HUES64 (cell line): Measurements from ENCODE around the gene FRAT1.

ENCODE experiments used
- H3K27ac ChIP-seq: 2 replicates; pipeline ENCODE4 v1.7.0; 2013; ENCODE audit warnings: low read depth, low read length, inconsistent platforms
- H3K27me3 ChIP-seq: 2 replicates; pipeline ENCODE4 v1.6.1; 2013; ENCODE audit warnings: mild to moderate bottlenecking, low read length; ENCODE audit not compliant: insufficient read depth
- H3K36me3 ChIP-seq: 2 replicates; pipeline ENCODE4 v1.6.1; 2013; ENCODE audit warnings: mild to moderate bottlenecking, low read length; ENCODE audit not compliant: insufficient read depth
- H3K4me1 ChIP-seq: 2 replicates; pipeline ENCODE4 v1.6.1; 2013; ENCODE audit warnings: mild to moderate bottlenecking, low read length, moderate library complexity; ENCODE audit not compliant: insufficient read depth
- H3K4me3 ChIP-seq: 2 replicates; pipeline ENCODE4 v1.5.1; 2013; ENCODE audit warnings: mild to moderate bottlenecking, low read length, moderate library complexity
- H3K9ac ChIP-seq: 2 replicates; pipeline ENCODE4 v1.6.1; 2013; ENCODE audit warnings: mild to moderate bottlenecking, low read depth, low read length
- H3K9me3 ChIP-seq: 2 replicates; pipeline ENCODE4 v1.6.1; 2013; ENCODE audit warnings: low read depth, low read length; ENCODE audit not compliant: insufficient read depth
- WGBS: fragments of 150-250, 120-280 bp; methylation state at CpG from one replicate; pipeline ENCODE4 v1.1.7; 2013; ENCODE audit warnings: missing lambda C conversion rate; 5-methylcytosine and 5-hydroxymethylcytosine counted together

FRAT1 gene

GRCh38 chr10:97358781-97359180, 39.7 kb downstream of the FRAT1 start:
- 96% methylated on average over 3 of the region's 3 CpGs for WGBS
- peaks cover 82% of the 10 kb centered on the region for H3K36me3 ChIP-seq
- H3K27me3 ChIP-seq: no peaks in the 10 kb centered on the region

GRCh38 chr10:97360705-97361536, 41.9 kb downstream of the FRAT1 start:
- no peak overlapping the region for H3K9ac ChIP-seq
- no peaks in the 10 kb centered on the region for H3K4me1 ChIP-seq
- 95% methylated on average over 11 of the region's 11 CpGs for WGBS
- H3K27me3 ChIP-seq: no peaks in the 10 kb centered on the region
- H3K9me3 ChIP-seq: no peaks in the 10 kb centered on the region
- peaks cover 89% of the 10 kb centered on the region for H3K36me3 ChIP-seq
- H3K27ac ChIP-seq: no peak overlapping the region
- H3K4me3 ChIP-seq: no peak overlapping the region

More at GRCh38 chr10:97358781-97359180, 39.7 kb downstream of the FRAT1 start:
- Histone ChIP-seq H3K9me3 (no peaks in the 10 kb centered on the region), H3K9ac (no peak overlapping the region), H3K4me1 (no peaks in the 10 kb centered on the region), H3K27ac (no peak overlapping the region), H3K4me3 (no peak overlapping the region)

- WGBS: 96% methylated on average over 11 of the region's 11 CpGs
- Histone ChIP-seq H3K9ac (no peak overlapping the region), H3K36me3 (peaks cover 89% of the 10 kb centered on the region)
Observed at GRCh38 chr10:97361537-97361901, 42.4 kb downstream of the FRAT1 start.

GRCh38 chr10:97362310-97363033, 43.4 kb downstream of the FRAT1 start:
- Histone ChIP-seq H3K4me1 (no peaks in the 10 kb centered on the region), H3K36me3 (peaks cover 89% of the 10 kb centered on the region), H3K4me3 (no peak overlapping the region), H3K27ac (no peak overlapping the region), H3K27me3 (no peaks in the 10 kb centered on the region), H3K9ac (no peak overlapping the region), H3K9me3 (no peaks in the 10 kb centered on the region)
- 89% methylated on average over 11 of the region's 11 CpGs for WGBS

More at GRCh38 chr10:97361537-97361901, 42.4 kb downstream of the FRAT1 start:
- H3K4me3 ChIP-seq: no peak overlapping the region
- H3K4me1 ChIP-seq: no peaks in the 10 kb centered on the region
- H3K27ac ChIP-seq: no peak overlapping the region
- H3K27me3 ChIP-seq: no peaks in the 10 kb centered on the region
- no peaks in the 10 kb centered on the region for H3K9me3 ChIP-seq

- H3K36me3 ChIP-seq: peaks cover 90% of the 10 kb centered on the region
Observed at GRCh38 chr10:97363071-97363470, 44.0 kb downstream of the FRAT1 start.

GRCh38 chr10:97365761-97366351, 46.8 kb downstream of the FRAT1 start:
- Histone ChIP-seq H3K36me3 (peaks cover 87% of the 10 kb centered on the region), H3K27me3 (no peaks in the 10 kb centered on the region), H3K9me3 (no peaks in the 10 kb centered on the region), H3K9ac (no peak overlapping the region), H3K4me3 (no peak overlapping the region), H3K4me1 (no peaks in the 10 kb centered on the region), H3K27ac (no peak overlapping the region)
- WGBS: 97% methylated on average over 16 of the region's 19 CpGs

More at GRCh38 chr10:97363071-97363470, 44.0 kb downstream of the FRAT1 start:
- H3K4me3 ChIP-seq: no peak overlapping the region
- no peaks in the 10 kb centered on the region for H3K9me3 ChIP-seq
- no peaks in the 10 kb centered on the region for H3K4me1 ChIP-seq
- H3K27ac ChIP-seq: no peak overlapping the region
- H3K9ac ChIP-seq: no peak overlapping the region
- 98% methylated on average over 4 of the region's 4 CpGs for WGBS
- H3K27me3 ChIP-seq: no peaks in the 10 kb centered on the region

- WGBS: 95% methylated on average over 11 of the region's 11 CpGs
Observed at GRCh38 chr10:97366572-97366971, 47.5 kb downstream of the FRAT1 start.

GRCh38 chr10:97367126-97367649, 48.1 kb downstream of the FRAT1 start:
- H3K9ac ChIP-seq: no peak overlapping the region

More at GRCh38 chr10:97366572-97366971, 47.5 kb downstream of the FRAT1 start:
- no peaks in the 10 kb centered on the region for H3K9me3 ChIP-seq
- no peak overlapping the region for H3K9ac ChIP-seq
- H3K36me3 ChIP-seq: peaks cover 87% of the 10 kb centered on the region
- H3K27me3 ChIP-seq: no peaks in the 10 kb centered on the region
- no peaks in the 10 kb centered on the region for H3K4me1 ChIP-seq
- no peak overlapping the region for H3K27ac ChIP-seq
- H3K4me3 ChIP-seq: no peak overlapping the region

More at GRCh38 chr10:97367126-97367649, 48.1 kb downstream of the FRAT1 start:
- WGBS: 95% methylated on average over 10 of the region's 12 CpGs
- Histone ChIP-seq H3K27ac (no peak overlapping the region), H3K27me3 (no peaks in the 10 kb centered on the region), H3K4me3 (no peak overlapping the region), H3K36me3 (peaks cover 90% of the 10 kb centered on the region), H3K9me3 (no peaks in the 10 kb centered on the region), H3K4me1 (no peaks in the 10 kb centered on the region)
